Thyroid gland (tissue), 4 donors: ENCODE results near the gene SLC10A7.

Experiments used
- POLR2A ChIP-seq, 2 donors: fragments of 450-650 bp; IDR thresholded peaks; one replicate each; pipeline ENCODE4 v1.6.1; 2017; ENCODE audit warnings: antibody characterized with exemption in 2 of 2, mild to moderate bottlenecking in 2 of 2, moderate library complexity in 1 of 2
- TF ChIP-seq, protein P1 (sequence below), 6 experiments: fragments of 200-600 bp in 3 of 6; fragments of 450-650 bp in 3 of 6; sonication (generic) in 3 of 6; IDR thresholded peaks; one replicate each; pipeline ENCODE4 v1.5.1; 2016 to 2019; ENCODE audit warnings: antibody characterized with exemption in 6 of 6, mild to moderate bottlenecking in 2 of 6, inconsistent platforms in 1 of 6, moderate library complexity in 1 of 6

DNA sequence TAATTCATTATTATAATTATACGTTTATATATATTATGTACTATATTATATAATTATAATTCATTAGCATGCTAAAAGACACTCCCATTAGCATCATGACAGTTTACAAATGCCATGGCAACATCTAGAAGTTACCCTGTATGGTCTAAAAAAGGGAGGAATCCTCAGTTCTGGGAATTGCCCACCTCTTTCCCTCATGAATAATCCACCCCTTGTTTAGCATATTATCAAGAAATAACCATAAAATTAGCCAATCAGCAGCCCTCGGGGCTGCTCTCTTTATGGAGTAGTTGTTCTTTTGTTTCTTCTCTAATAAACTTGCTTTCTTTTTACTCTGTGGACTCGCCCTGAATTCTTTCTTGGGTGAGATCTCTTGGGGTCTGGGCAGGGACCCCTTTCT, 42.8 kb upstream of the SLC10A7 start:
- TF ChIP-seq, protein P1, sequence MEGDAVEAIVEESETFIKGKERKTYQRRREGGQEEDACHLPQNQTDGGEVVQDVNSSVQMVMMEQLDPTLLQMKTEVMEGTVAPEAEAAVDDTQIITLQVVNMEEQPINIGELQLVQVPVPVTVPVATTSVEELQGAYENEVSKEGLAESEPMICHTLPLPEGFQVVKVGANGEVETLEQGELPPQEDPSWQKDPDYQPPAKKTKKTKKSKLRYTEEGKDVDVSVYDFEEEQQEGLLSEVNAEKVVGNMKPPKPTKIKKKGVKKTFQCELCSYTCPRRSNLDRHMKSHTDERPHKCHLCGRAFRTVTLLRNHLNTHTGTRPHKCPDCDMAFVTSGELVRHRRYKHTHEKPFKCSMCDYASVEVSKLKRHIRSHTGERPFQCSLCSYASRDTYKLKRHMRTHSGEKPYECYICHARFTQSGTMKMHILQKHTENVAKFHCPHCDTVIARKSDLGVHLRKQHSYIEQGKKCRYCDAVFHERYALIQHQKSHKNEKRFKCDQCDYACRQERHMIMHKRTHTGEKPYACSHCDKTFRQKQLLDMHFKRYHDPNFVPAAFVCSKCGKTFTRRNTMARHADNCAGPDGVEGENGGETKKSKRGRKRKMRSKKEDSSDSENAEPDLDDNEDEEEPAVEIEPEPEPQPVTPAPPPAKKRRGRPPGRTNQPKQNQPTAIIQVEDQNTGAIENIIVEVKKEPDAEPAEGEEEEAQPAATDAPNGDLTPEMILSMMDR (IDR thresholded peaks at IDR 0.05) = no peak
- no peak for TF ChIP-seq POLR2A (IDR thresholded peaks at IDR 0.05)
